Caco-2 (cell line): Measurements from ENCODE around the gene USP53. TPM values are rescaled to one million over a fixed set of nuclear protein-coding genes. Genes with fewer than 3 reads are reported as not detected.

Source experiments
- BruUV-seq: library from RNA; stranded (reverse); fragments of 400-500 nt; replicated peaks from 2 replicates; lab custom pipeline; 2021; lab: Mats Ljungman, UMichigan
- CTCF ChIA-PET: fragments of 300-600 bp; sonication (Branson Sonifier 250); formaldehyde crosslinking; loops from one replicate; lab custom pipeline; 2022; ENCODE audit warnings: antibody characterized with exemption; lab: Charles Lee
- POLR2A ChIA-PET: fragments of 300-600 bp; sonication (Branson Sonifier 250); formaldehyde crosslinking; loops from one replicate; lab custom pipeline; 2022; ENCODE audit warnings: antibody characterized with exemption; lab: Charles Lee
- DNase-seq, 2 experiments: peaks; one replicate each; pipeline versions ENCODE4 v3.0.0 to v3.0.0-alpha.2; 2020 to 2022
- H3K27me3 ChIP-seq: replicated peaks from 2 replicates; pipeline ENCODE4 v1.6.0; 2011; ENCODE audit warnings: low read length; ENCODE audit not compliant: control insufficient read depth, insufficient read depth
- H3K36me3 ChIP-seq: 2 replicates; pipeline ENCODE4 v1.5.1; 2011; ENCODE audit warnings: low read length; ENCODE audit not compliant: control insufficient read depth, insufficient read depth
- H3K4me1 ChIP-seq: fragments of 250-450 bp; sonication (Bioruptor Pico); 2 replicates; pipeline ENCODE4 v1.5.1; 2020; ENCODE audit warnings: mild to moderate bottlenecking
- H3K4me3 ChIP-seq: 2 replicates; pipeline ENCODE4 v1.5.1; 2011; ENCODE audit warnings: low read depth, mild to moderate bottlenecking, control low read depth, low read length
- H3K9me3 ChIP-seq: fragments of 250-450 bp; sonication (Bioruptor Pico); 2 replicates; pipeline ENCODE4 v1.5.1; 2020; ENCODE audit warnings: mild to moderate bottlenecking, moderate library complexity
- H3K27ac Mint-ChIP-seq: one replicate; pipeline ENCODE4 v1.8.0; 2022; ENCODE audit warnings: mixed read lengths; ENCODE audit not compliant: unreplicated experiment
- H3K27me3 Mint-ChIP-seq: one replicate; pipeline ENCODE4 v1.8.0; 2022; ENCODE audit warnings: mixed read lengths; ENCODE audit not compliant: insufficient read depth, unreplicated experiment
- H3K36me3 Mint-ChIP-seq: one replicate; pipeline ENCODE4 v1.8.0; 2022; ENCODE audit warnings: mild to moderate bottlenecking, mixed read lengths; ENCODE audit not compliant: insufficient read depth, unreplicated experiment
- H3K4me1 Mint-ChIP-seq: one replicate; pipeline ENCODE4 v1.8.0; 2022; ENCODE audit warnings: low read depth, mixed read lengths; ENCODE audit not compliant: unreplicated experiment
- H3K4me3 Mint-ChIP-seq: one replicate; pipeline ENCODE4 v1.8.0; 2022; ENCODE audit warnings: mild to moderate bottlenecking, moderate library complexity, mixed read lengths; ENCODE audit not compliant: unreplicated experiment
- H3K9me3 Mint-ChIP-seq: one replicate; pipeline ENCODE4 v1.8.0; 2022; ENCODE audit warnings: mixed read lengths; ENCODE audit not compliant: unreplicated experiment
- CTCF ChIP-seq, 2 experiments: fragments of 200-600 bp in 1 of 2; IDR thresholded peaks; 1 replicate in 1 of 2; 2 replicates in 1 of 2; pipeline versions ENCODE4 v1.5.1 to v1.8.0; 2011 to 2022; ENCODE audit warnings: antibody characterized with exemption in 1 of 2, control low read depth in 1 of 2, inconsistent platforms in 1 of 2, low read depth in 1 of 2, low read length in 1 of 2, mild to moderate bottlenecking in 1 of 2, moderate library complexity in 1 of 2; ENCODE audit not compliant: insufficient read depth in 1 of 2, severe bottlenecking in 1 of 2, unreplicated experiment in 1 of 2
- intact Hi-C: fragments of 100-400 bp; cut with micrococcal nuclease; formaldehyde crosslinking; loops from one replicate; pipeline ENCODE4 v1.10.0; 2022; ENCODE audit not compliant: unreplicated experiment
- total RNA-seq: library from RNA; stranded (reverse); gene quantifications from 2 replicates; pipeline ENCODE4 v1.2.3, GENCODE V29; 2022

USP53 gene
- total RNA-seq, 1 experiment from 2014 or later, result 49.3 TPM

GRCh38 chr4:119260528-119260927 lies 48.0 kb downstream of the USP53 start:
- Mint-ChIP-seq H3K27ac (no peak overlapping the region), H3K9me3 (no peaks in the 10 kb centered on the region), H3K27me3 (no peaks in the 10 kb centered on the region), H3K4me3 (no peak overlapping the region), H3K36me3 (peaks cover 49% of the 10 kb centered on the region), H3K4me1 (peaks cover 6% of the 10 kb centered on the region)
- POLR2A ChIA-PET, result no interaction called here
- Histone ChIP-seq H3K4me3 (no peak overlapping the region), H3K4me1 (no peaks in the 10 kb centered on the region), H3K27me3 (no peaks in the 10 kb centered on the region), H3K36me3 (peaks cover under 1% of the 10 kb centered on the region; the same call in 1 of the 2 replicates), H3K9me3 (no peaks in the 10 kb centered on the region)
- BruUV-seq, result no TSS peak
- no peak for DNase-seq
- TF ChIP-seq CTCF (IDR thresholded peaks at IDR 0.05; ENCODE audit: insufficient read depth in 1 of 2, low read depth in 1 of 2, low read length in 1 of 2, severe bottlenecking in 1 of 2, unreplicated experiment in 1 of 2), result no peak
- intact Hi-C loops, result no loop called here
- CTCF ChIA-PET, result no interaction called here

DNA sequence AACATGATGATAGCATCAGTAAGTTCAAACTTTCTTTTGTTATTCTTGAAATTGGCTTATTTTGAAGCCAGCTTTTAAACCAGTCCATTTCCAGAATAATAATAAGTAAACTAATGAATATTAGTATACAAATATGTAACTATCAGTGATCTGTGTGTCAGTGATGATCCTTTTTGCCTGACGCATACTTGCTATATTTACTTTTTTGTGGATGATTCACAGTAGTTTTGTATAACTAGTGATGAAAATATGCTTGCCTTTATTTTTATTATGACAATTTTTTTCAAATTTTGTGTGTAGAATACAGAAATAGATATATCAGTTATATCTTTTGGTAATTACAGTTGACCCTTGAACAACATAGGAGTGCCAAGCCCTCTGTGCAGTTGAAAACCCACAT lies 49.5 kb downstream of the USP53 start:
- H3K27me3 Mint-ChIP-seq, result no peaks in the 10 kb centered on the region
- no peaks in the 10 kb centered on the region for H3K36me3 ChIP-seq
- TF ChIP-seq CTCF (IDR thresholded peaks at IDR 0.05; ENCODE audit: insufficient read depth in 1 of 2, low read depth in 1 of 2, low read length in 1 of 2, severe bottlenecking in 1 of 2, unreplicated experiment in 1 of 2), result no peak
- no peaks in the 10 kb centered on the region for H3K4me1 ChIP-seq
- no peaks in the 10 kb centered on the region for H3K9me3 Mint-ChIP-seq
- BruUV-seq, result no TSS peak
- peaks cover 59% of the 10 kb centered on the region for H3K36me3 Mint-ChIP-seq
- no peaks in the 10 kb centered on the region for H3K27me3 ChIP-seq
- ChIA-PET CTCF (no interaction called here), POLR2A (no interaction called here)
- no peak for DNase-seq
- intact Hi-C loops, result no loop called here
- H3K9me3 ChIP-seq, result no peaks in the 10 kb centered on the region
- H3K4me1 Mint-ChIP-seq, result peaks cover 6% of the 10 kb centered on the region
- H3K4me3 ChIP-seq, result no peak overlapping the region
- H3K4me3 Mint-ChIP-seq, result no peak overlapping the region
- no peak overlapping the region for H3K27ac Mint-ChIP-seq

GRCh38 chr4:119264743-119265142 lies 52.2 kb downstream of the USP53 start:
- no peak overlapping the region for H3K4me3 Mint-ChIP-seq
- Histone ChIP-seq H3K36me3 (no peaks in the 10 kb centered on the region), H3K4me1 (no peaks in the 10 kb centered on the region), H3K9me3 (no peaks in the 10 kb centered on the region), H3K4me3 (no peak overlapping the region), H3K27me3 (no peaks in the 10 kb centered on the region)
- no TSS peak for BruUV-seq
- no peak for DNase-seq
- no peak for TF ChIP-seq CTCF (IDR thresholded peaks at IDR 0.05; ENCODE audit: insufficient read depth in 1 of 2, low read depth in 1 of 2, low read length in 1 of 2, severe bottlenecking in 1 of 2, unreplicated experiment in 1 of 2)
- H3K9me3 Mint-ChIP-seq, result no peaks in the 10 kb centered on the region
- POLR2A ChIA-PET, result no interaction called here
- intact Hi-C loops, result no loop called here
- no peaks in the 10 kb centered on the region for H3K27me3 Mint-ChIP-seq
- H3K27ac Mint-ChIP-seq, result no peak overlapping the region
- peaks cover 64% of the 10 kb centered on the region for H3K36me3 Mint-ChIP-seq
- CTCF ChIA-PET, result no interaction called here
- peaks cover 6% of the 10 kb centered on the region for H3K4me1 Mint-ChIP-seq
